Left ventricle myocardium superior (tissue), 1 donor: ENCODE results near the gene MYADM. TPM values are rescaled to one million over a fixed set of nuclear protein-coding genes. Genes with fewer than 3 reads are reported as not detected.
"Not testable (repeated sequence)": the region's sequence is repeated elsewhere in the genome, so short reads cannot be mapped to it uniquely, and the experiment has no call there.

Source experiments
- ATAC-seq: fragments of 200-7000 bp; cut with Tn5 transposase; one replicate; pipeline ENCODE4 v1.9.1; 2020; ENCODE audit warnings: mild to moderate bottlenecking, moderate library complexity
- DNase-seq: peaks from one replicate; pipeline ENCODE4 v3.0.0-alpha.2; 2020
- intact Hi-C: fragments of 100-400 bp; cut with micrococcal nuclease; formaldehyde crosslinking; loops from one replicate; pipeline ENCODE4 v1.11.0; 2022
- total RNA-seq: library from RNA; stranded (reverse); fragmentation: NEBNext Ultra II Directional; extraction: Animal tissue kit (Norgen Biotek cat#: 25700); gene quantifications from one replicate; pipeline ENCODE4 v1.2.1, GENCODE V29; 2021
- donor health status: DM: no; HTN: yes; CAD: no; lungs with severe emphysema.

MYADM gene
- total RNA-seq, 1 donor from 2014 or later: 112 TPM

GRCh38 chr19:53866865-53867224 lies 838 bp upstream of the MYADM start:
- intact Hi-C loops: no loop called here
- DNase-seq (peak; percentile 44), ATAC-seq (no peak)

GRCh38 chr19:53868091-53868891 lies 608 bp downstream of the MYADM start:
- DNase-seq (peak; percentile 74), ATAC-seq (peak; percentile 25)
- intact Hi-C loops: no loop called here

DNA sequence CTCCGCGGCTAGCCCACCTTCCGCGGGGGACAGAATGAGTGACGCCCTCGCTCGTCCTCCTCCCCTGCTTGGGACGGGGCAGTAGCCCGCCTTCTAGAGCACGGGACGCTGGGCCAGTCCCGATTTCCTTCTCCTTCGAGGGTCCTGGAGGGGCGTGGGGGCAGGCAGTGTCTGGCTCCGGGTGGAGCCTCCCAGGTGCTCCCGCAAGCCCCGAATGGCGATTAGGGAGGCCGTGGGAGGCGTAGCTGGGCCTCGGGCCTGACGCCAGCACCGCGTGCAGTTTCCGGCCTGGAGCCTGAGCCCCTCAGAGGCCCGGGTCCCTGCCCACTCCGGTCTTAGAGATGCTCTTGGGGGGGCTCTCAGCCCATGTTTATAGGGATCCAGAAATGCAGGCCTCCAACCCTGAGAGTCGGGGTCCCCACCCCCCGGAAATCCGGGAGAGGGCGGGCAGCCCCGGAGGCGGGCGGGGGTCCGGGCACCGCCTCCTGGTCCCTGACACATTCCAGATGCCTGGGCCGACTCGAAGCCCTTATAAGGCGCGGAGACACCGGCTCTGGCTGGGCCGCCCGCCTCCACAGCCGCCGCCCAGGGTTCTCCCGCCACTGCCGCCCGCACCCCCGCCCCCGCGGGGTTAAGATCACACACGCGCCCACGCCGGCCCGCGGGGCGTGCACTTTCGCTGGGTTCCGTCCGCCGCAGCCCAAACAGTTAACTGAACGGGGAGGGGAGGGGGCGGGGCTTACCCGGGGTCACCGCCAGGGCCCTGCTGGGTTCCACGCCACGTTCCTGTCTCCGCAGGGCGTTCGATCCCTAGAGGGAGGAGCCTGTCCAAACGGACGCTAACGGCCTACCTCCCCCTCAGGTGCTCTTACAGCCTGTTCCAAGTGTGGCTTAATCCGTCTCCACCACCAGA lies 1.5 kb downstream of the MYADM start:
- peak; percentile 96 for DNase-seq
- intact Hi-C loops: no loop called here
- ATAC-seq: peak; percentile 69

DNA sequence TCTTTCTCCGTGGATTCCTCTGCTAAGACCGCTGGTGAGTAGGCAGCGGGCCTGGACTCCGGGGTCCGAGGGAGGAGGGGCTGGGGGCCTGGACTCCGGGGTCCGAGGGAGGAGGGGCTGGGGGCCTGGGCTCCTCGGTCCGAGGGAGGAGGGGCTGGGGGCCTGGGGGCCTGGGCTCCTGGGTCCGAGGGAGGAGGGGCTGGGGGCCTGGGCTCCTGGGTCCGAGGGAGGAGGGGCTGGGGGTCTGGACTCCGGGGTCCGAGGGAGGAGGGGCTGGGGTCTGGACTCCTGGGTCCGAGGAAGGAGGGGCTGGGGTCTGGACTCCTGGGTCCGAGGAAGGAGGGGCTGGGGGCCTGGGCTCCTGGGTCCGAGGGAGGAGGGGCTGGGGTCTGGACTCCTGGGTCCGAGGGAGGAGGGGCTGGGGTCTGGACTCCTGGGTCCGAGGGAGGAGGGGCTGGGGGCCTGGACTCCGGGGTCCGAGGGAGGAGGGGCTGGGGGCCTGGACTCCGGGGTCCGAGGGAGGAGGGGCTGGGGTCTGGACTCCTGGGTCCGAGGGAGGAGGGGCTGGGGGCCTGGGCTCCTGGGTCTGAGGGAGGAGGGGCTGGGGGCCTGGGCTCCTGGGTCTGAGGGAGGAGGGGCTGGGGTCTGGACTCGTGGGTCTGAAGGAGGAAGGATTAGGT lies 2.3 kb downstream of the MYADM start:
- ATAC-seq, DNase-seq, intact Hi-C loops: not testable (repeated sequence)

DNA sequence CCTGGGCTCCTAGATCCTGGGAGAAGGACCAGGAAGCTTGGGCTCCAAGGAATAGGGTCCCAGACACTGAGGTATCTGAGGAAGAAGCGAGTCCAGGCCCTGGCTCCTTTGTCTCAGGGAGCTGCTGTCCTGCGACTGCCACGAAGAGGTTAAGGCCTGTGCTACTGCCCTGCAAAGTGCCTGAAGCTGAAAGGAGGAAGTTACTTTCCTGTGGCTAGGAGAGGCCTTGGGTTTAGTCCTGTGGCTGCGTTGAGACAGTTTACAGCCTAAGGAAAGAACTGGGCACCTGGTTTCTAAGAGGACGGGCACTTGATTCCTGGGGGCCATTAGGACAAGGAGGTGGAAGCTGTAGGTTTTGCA lies 2.8 kb downstream of the MYADM start:
- no peak for ATAC-seq
- intact Hi-C loops: no loop called here
- no peak for DNase-seq

DNA sequence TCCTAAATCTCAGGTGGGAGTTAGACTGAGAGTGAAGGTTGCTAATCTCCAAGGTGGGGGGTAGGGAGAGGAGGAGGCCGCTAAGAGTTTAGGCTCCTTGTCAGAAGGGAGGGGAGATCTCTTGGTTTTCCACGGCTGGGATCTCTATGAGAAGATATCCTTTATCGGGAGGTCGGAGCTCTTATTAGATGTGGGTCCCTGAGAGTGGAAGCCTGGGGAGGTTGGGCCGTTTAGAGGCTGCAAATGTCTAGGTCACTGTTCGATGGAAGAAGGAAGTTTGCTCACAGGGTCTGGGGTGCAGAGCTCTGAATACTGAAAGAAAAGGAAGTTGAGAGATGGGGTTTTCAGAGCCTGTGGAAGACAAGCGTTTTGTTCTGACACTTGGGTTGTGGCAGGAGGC lies 3.8 kb downstream of the MYADM start:
- ATAC-seq (no peak), DNase-seq (no peak)
- intact Hi-C loops: no loop called here

GRCh38 chr19:53872762-53873161 lies 5.1 kb downstream of the MYADM start:
- ATAC-seq: no peak
- intact Hi-C loops: no loop called here
- no peak for DNase-seq

DNA sequence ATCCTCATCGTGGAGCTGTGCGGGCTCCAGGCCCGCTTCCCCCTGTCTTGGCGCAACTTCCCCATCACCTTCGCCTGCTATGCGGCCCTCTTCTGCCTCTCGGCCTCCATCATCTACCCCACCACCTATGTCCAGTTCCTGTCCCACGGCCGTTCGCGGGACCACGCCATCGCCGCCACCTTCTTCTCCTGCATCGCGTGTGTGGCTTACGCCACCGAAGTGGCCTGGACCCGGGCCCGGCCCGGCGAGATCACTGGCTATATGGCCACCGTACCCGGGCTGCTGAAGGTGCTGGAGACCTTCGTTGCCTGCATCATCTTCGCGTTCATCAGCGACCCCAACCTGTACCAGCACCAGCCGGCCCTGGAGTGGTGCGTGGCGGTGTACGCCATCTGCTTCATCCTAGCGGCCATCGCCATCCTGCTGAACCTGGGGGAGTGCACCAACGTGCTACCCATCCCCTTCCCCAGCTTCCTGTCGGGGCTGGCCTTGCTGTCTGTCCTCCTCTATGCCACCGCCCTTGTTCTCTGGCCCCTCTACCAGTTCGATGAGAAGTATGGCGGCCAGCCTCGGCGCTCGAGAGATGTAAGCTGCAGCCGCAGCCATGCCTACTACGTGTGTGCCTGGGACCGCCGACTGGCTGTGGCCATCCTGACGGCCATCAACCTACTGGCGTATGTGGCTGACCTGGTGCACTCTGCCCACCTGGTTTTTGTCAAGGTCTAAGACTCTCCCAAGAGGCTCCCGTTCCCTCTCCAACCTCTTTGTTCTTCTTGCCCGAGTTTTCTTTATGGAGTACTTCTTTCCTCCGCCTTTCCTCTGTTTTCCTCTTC lies 6.3 kb downstream of the MYADM start:
- intact Hi-C loops: no loop called here
- ATAC-seq (no peak), DNase-seq (no peak)

DNA sequence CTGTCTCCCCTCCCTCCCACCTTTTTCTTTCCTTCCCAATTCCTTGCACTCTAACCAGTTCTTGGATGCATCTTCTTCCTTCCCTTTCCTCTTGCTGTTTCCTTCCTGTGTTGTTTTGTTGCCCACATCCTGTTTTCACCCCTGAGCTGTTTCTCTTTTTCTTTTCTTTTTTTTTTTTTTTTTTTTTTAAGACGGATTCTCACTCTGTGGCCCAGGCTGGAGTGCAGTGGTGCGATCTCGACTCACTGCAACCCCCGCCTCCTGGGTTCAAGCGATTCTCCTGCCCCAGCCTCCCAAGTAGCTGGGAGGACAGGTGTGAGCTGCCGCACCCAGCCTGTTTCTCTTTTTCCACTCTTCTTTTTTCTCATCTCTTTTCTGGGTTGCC lies 6.9 kb downstream of the MYADM start:
- intact Hi-C loops: no loop called here
- no peak for DNase-seq
- no peak for ATAC-seq

DNA sequence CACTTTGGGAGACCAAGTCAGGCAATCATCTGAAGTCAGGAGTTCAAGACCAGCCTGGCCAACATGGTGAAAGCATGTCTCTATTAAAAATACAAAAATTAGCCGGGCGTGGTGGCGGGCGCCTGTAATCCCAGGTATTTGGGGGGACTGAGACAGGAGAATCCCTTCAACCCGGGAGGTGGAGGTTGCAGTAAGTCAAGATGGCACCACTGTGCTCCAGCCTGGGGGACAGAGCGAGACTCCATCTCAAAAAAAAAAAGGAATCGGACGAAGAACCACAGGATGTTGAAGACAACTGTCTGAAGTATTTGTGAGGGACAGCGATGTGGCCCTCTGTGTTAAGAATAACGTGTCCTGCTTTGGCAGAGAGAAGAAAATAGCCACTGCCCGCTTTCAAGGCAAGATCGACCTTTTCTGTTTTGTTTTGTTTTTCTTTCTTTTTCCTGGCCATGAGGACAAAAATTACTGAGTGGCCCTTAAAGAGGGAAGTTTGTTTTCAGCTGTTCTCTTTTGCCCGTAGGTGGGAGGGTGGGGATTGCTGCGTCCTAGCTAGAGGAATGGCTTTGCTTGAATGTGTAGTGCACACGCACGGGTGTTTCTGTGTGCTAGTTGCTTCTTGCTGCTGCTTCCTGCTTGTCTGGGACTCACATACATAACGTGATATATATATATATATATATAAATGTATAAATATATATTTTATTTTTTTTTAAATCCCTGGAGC lies 8.1 kb downstream of the MYADM start:
- ATAC-seq (no peak), DNase-seq (no peak)
- intact Hi-C loops: no loop called here

- ATAC-seq: no peak
- intact Hi-C loops: no loop called here
- DNase-seq: no peak
Observed at GRCh38 chr19:53876651-53877224, 9.1 kb downstream of the MYADM start.

DNA sequence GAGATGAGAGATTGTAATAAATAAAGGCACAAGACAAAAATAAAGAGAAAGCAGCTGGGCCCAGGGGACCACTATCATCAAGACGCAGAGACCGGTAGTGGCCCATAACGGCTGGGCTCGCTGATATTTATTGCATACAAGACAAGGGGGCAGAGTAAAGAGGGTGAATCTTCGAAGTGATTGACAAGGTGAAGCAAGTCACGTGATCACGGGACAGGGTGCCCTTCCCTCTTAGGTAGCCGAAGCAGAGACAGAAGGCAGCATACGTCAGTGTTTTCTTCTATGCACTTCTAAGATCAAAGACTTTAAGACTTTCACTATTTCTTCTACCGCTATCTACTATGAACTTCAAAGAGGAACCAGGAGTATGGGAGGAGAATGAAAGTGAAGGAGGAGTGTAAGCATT lies 9.7 kb downstream of the MYADM start:
- no peak for DNase-seq
- intact Hi-C loops: no loop called here
- ATAC-seq: no peak

DNA sequence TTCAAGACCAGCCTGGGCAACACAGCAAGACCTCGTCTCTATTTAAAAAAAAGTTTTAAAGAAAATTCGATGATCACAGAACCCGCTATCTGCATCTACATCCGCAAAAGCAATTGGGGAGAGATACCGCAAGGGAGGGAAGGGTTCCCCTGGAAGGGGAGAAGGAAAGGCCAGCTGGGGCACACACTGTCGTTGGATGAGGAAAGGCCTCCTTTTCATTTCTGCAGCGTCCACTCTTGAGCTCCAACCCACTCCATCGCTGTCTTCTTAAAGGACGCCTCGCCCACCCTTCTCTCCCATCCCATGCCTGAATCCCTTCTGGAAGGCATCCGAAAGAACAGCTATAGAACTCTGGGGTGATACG lies 11.1 kb downstream of the MYADM start:
- no peak for ATAC-seq

DNA sequence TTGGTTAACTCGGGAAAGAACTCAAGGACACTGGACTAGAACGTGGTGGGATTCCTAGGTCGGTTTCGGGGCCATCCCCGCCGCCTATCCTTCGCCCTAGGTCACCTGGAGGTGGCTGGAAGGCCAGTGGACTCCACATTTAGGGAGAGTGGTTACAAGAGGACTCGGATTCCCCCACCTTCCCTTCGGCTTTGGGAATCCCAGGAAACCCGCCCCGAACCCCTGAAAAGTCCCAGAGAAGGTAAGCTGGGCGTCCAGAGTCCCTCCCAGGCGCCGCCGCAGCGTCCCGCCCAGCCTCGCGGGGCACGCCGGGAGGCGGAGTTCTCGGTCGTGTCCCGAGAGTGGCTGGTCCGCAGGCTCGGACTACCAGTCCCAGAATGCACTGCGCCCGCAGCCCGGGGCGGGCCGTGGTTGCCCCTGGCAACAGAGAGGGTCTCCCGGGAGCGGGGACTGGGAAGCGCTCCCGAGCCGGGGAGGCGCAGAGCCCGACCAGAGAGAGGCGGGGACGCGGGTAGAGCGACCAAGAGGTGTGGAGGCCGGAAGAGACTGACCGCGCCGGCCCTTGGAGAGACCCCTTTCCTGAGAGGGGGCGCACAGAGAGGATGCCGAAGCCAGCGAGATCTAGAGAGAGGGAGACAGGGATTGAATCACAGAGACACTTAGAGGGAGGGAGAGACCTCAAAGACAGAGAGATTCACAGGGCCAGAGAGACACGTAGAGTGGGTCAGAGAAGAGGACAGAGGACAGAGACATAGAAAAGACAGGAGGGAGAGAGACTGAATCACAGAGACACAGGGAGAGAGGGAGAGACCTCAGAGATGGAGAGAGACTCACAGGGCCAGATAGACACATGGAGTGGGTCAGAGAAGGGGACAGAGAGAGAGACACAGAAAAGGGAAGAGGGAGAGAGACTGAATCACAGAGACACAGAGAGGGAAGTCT lies 11.7 kb downstream of the MYADM start:
- DNase-seq: peak; percentile 97
- intact Hi-C loops: no loop called here
- peak; percentile 99 for ATAC-seq

More for the DNA sequence above, 11.1 kb downstream of the MYADM start:
- intact Hi-C loops: no loop called here
- no peak for DNase-seq

DNA sequence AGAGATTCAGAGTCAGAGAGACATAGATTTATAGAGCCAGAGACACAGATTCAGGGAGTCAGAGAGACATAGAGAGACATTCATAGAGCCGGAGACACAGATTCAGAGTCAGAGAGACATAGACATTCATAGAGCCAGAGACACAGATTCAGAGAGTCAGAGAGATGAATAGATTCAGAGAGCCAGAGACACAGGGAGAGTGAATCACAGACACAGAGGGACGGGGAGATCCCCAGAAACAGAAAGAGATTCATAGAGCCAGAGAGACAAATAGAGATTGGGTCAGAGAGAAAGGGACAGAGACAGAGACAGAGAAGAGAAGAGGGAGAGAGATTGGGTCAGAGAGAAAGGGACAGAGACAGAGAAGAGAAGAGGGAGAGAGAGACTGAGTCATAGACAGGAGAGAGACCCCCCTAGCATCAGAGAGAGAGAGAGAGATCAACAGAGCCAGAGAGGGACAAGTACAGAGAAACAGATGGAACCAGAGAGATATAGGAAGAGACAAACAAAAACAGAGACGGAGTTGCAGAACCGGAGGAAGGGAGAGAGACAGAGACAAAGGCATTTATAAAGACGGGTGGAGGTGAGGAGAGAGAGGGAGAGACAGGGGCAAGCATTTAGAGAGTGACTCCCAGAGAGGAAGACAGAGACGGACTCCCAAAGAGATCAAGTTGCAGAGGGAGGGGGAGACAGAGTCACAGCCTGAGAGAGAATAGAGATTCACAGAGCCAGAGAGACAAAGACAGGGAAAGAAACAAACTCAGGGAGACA lies 13.2 kb downstream of the MYADM start:
- no peak for DNase-seq

More for the DNA sequence above, 13.2 kb downstream of the MYADM start:
- no peak for ATAC-seq
- intact Hi-C loops: no loop called here
